ENCODE measurements around the gene ITGB3. TPM values are rescaled to one million over a fixed set of nuclear protein-coding genes. Genes with fewer than 3 reads are reported as not detected.

Gene ITGB3
- total and polyA plus RNA-seq, 9 of the 15 experiments (the other 6 are each of a cell fraction or from before 2014, with no cell fraction given), result 0.08 to 2.6 (median 0.62) TPM; not detected in 1

GRCh38 chr17:47229535-47230443 is 23.8 kb upstream of the ITGB3 start (continued):
- TF ChIP-seq MGA (IDR thresholded peaks at IDR 0.05) (peak; percentile 60), SMARCA4 (IDR thresholded peaks at IDR 0.05) (0 out of 2 replicates have a peak, but pooled peaks have one; percentile 17), FOXM1 (IDR thresholded peaks at IDR 0.05; ENCODE audit: low read depth) (peak; percentile 67), FOXM1 (CRISPR knock-in tag; IDR thresholded peaks at IDR 0.05; ENCODE audit: low read depth) (no peak), MNT (conservative IDR thresholded peaks at IDR 0.05) (peak; percentile 46 to 53; a peak in 1 of 4 replicates), JUNB (CRISPR knock-in tag; conservative IDR thresholded peaks at IDR 0.05) (no peak), KDM2B (CRISPR knock-in tag; IDR thresholded peaks at IDR 0.05) (0 out of 2 replicates have a peak, but pooled peaks have one; percentile 49), CREB1 (IDR thresholded peaks at IDR 0.05) (no peak), CREB1 (CRISPR knock-in tag; IDR thresholded peaks at IDR 0.05) (peak; percentile 24; the same call in 1 of the 2 replicates)
